NCI-H146 treated with DMSO at 0.1 percent for 48 hours (cell line): ENCODE data around the gene ZNF577.

Experiments used
- DNase-seq: peaks from one replicate; lab custom pipeline; 2025; ENCODE audit not compliant: unreplicated experiment; lab: John Stamatoyannopoulos, UW

ZNF577 gene

DNA sequence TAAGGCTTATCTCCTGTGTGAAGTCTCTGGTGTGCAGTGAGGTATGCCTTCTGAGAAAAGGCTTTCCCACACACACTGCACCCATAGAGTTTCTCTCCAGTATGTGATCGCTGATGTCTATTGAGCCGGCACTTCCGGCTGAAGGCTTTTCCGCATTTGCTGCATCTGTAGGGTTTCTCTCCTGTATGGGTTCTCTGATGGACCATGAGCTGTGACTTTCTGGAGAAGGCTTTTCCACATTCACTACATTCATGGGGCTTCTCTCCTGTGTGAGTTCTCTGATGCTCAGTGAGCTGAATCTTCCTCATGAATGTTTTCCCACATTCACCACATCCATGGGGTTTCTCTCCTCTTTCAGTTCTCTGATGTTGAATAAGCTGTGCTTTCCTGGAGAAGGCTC, 14.7 kb downstream of the ZNF577 start:
- no peak for DNase-seq

DNA sequence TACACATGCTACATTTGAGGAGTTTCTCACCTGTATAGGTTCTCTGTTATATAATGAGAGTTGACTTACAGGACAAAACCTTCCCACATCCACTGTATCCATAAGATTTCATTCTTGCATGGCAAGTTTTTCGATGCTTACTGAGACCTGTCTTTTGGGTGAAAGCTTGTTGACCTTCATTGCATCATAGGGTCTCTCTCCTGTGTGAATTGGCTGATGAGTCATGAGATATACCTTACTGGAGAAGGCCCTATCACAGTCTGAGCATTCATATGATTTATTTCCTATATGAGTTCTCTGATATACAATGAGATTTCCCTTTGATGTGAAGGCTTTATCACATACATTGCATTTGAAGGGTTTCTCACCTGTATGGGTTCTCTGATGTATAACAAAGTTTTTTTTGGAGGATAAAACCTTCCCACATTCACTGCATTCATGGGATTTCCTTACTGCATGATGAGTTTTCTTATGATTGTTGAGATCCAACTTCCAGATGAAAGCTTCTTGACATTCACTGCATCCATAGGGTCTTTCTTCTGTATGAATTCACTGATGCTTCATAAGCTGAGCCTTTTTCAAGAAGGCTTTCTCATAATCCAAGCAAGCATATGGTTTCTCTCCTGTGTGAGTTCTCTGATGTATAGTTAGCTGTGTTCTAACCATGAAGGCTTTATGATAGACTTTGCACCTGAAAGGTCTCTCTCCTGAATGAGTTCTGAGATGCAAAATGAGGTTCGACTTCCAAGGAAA, 25.7 kb downstream of the ZNF577 start:
- DNase-seq: no peak

DNA sequence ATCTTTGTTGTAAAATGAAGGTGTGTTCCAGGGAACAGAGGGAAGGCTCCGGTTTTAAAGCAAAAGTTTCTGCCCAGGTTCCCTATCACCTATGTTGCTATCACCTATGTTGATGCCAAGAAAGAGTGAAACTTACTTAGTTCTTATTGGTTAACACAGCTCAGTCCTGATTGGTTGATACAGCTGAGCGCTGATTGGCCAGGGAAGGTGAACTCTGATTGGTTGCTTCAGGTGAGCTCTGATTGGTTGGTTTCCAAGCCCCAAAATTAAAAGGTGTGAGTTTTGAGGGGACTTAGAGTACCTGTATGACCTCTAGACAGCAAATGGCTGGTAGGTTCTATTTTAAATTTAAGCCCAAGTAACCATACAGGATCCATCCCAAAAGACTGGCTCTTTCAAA, 50.6 kb downstream of the ZNF577 start:
- no peak for DNase-seq

DNA sequence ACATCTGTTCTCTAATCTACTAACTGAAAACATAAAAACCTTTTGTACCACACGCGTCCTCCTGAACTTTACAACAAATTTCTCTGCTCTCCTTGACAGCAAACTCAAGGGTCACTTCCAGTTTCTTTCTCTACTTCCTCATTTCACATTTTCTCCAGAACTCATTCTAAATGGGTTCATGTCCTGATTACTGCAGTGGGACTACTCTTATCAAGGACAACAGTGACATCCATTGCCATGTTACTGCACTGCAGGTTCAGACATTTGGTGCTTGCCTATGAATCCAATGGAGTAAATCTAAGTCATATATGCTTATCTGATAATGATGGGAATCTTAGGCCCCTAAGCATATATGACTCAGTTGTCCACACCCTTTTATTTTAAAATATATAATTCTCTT, 57.5 kb downstream of the ZNF577 start:
- no peak for DNase-seq

DNA sequence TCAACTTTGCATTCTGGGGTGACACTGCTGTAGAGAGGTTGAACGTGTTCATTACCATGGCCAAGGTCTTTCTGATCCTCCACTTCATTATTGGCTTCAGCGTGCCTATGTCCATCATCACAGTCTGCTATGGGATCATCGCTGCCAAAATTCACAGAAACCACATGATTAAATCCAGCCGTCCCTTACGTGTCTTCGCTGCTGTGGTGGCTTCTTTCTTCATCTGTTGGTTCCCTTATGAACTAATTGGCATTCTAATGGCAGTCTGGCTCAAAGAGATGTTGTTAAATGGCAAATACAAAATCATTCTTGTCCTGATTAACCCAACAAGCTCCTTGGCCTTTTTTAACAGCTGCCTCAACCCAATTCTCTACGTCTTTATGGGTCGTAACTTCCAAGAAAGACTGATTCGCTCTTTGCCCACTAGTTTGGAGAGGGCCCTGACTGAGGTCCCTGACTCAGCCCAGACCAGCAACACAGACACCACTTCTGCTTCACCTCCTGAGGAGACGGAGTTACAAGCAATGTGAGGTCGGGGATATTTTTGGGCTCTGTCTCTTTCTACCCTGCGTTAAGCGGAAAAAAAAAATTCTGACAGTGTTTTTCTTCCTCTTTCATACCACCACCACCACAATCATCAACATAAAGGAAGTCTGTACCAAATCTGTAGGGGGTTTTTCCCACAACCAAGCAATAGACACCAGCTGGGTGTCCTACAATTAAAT, 63.3 kb downstream of the ZNF577 start:
- DNase-seq: no peak

DNA sequence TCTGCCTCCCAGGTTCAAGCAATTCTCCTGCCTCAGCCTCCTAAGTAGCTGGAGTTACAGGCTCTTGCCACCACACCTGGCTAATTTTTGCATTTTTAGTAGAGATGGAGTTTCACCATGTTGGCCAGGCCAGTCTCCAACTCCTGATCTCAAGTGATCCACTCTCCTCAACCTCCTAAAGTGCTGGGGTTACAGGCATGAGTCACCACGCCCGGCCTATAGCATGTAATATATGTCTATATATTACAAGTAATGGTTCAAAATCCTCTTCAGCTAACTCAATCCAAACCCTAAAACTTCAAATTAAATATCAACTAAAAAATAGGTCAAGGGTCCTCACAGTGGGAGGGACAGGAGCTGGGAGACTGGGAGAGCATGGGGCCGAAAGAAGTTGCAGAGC, 64.8 kb downstream of the ZNF577 start:
- no peak for DNase-seq

DNA sequence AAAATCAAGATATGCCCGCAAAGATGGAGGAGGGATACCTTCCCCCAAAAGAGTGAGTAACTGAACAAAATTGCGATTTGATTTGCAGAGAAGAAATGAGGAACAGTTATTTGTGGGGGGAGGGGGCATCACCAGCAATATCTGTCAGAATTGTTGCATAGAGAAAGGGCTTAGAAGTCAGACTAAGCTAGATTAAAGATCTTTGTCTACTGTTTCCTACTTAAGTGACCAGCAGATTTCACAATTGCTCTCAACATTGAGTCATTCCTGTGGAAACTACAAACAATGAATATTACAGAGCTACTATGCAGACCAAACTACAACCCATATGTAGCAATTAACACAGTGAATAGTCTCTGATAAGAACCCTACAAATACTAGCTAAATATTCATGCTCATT, 65.4 kb downstream of the ZNF577 start:
- DNase-seq: no peak

DNA sequence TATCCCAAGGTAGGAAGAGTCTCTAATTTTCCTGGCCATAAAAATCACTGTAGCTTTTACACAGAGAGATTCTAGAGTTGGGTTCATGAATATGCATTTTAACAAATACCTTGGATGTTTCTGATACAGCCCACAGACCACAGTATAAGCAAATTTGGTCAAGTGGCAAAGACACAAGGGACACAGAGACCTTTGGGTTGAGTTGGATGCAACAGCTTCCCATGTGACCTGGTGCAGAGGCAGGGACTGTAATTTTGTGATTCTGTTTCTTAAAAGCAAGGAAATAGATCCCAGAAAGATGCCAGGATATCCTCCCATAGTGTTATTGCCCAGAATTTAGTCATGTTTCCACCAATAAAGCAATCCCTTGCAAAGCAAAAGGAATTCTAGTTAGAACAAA, 65.8 kb downstream of the ZNF577 start:
- DNase-seq: no peak

DNA sequence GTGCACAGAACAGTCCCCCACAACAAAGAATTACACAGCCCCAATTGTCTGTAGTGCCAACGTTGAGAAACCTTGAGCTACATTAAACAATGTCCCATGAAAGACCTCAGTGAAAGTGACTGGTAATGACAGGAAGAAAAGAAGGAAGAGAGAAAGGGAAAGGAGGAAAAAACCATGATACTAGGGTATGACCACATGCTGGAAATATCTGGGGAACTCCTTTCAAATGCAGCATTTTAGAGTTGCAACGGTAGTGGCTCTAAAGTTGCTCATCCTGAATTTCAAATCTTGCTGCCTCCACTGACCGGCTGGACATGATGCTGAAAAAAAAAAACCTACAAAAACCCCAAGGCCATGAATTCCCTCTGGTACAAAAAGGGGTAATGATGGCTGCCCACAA, 66.3 kb downstream of the ZNF577 start:
- no peak for DNase-seq
